Measurements from ENCODE around the gene GK.
"Not testable (repeated sequence)": the region's sequence is repeated elsewhere in the genome, so short reads cannot be mapped to it uniquely, and the experiment has no call there.

The GK gene

GRCh38 chrX:30706216-30706775, 53.1 kb downstream of the GK start:
- no peak for DNase-seq (ENCODE audit: low read depth, low spot score)

- DNase-seq (ENCODE audit: low read depth, low spot score), result no peak
These were observed 59.0 kb downstream of the GK start for GRCh38 chrX:30712214-30712613.

GRCh38 chrX:30713061-30713525, 59.9 kb downstream of the GK start:
- DNase-seq (ENCODE audit: low read depth, low spot score), result no peak

- no peak for DNase-seq (ENCODE audit: low read depth, low spot score)
These were observed 60.9 kb downstream of the GK start for GRCh38 chrX:30714138-30714537.

GRCh38 chrX:30715976-30716375, 62.8 kb downstream of the GK start:
- DNase-seq (ENCODE audit: low read depth, low spot score), result no peak

- DNase-seq (ENCODE audit: low read depth, low spot score), result no peak
These were observed 80.8 kb downstream of the GK start for GRCh38 chrX:30733852-30734660.

GRCh38 chrX:30734782-30735181, 81.6 kb downstream of the GK start:
- no peak for DNase-seq (ENCODE audit: low read depth, low spot score)

- peak; percentile 40 for DNase-seq (ENCODE audit: low read depth, low spot score)
These were observed 82.6 kb downstream of the GK start for GRCh38 chrX:30735839-30736238.

GRCh38 chrX:30741545-30741944, 88.3 kb downstream of the GK start:
- no peak for DNase-seq (ENCODE audit: low read depth, low spot score)

GRCh38 chrX:30748342-30748960, 95.2 kb downstream of the GK start:
- no peak for DNase-seq (ENCODE audit: low read depth, low spot score)

GRCh38 chrX:30751497-30751896, 98.3 kb downstream of the GK start:
- no peak for DNase-seq (ENCODE audit: low read depth, low spot score)

GRCh38 chrX:30762755-30763154, 109.5 kb downstream of the GK start:
- no peak for DNase-seq (ENCODE audit: low read depth, low spot score)

GRCh38 chrX:30773764-30774163, 120.5 kb downstream of the GK start:
- not testable (repeated sequence) for DNase-seq (ENCODE audit: low read depth, low spot score)

- DNase-seq (ENCODE audit: low read depth, low spot score), result no peak
These were observed 124.4 kb downstream of the GK start for GRCh38 chrX:30777575-30777974.

GRCh38 chrX:30779453-30780030, 126.3 kb downstream of the GK start:
- DNase-seq (ENCODE audit: low read depth, low spot score), result no peak
